Aorta (tissue), 5 donors: ENCODE measurements around the gene HOMER3. TPM values are rescaled to one million over a fixed set of nuclear protein-coding genes. Genes with fewer than 3 reads are reported as not detected.

Source experiments
- ATAC-seq: fragments of 200-7000 bp; cut with Tn5 transposase; one replicate; pipeline ENCODE4 v1.9.1; 2022; ENCODE audit warnings: moderate library complexity; ENCODE audit not compliant: low FRiP score
- DNase-seq, 2 donors: peaks; one replicate each; pipeline ENCODE4 v3.0.0-alpha.2; 2020
- H3K27ac ChIP-seq, 2 donors: one replicate each; pipeline ENCODE4 v1.5.1; 2013; ENCODE audit warnings: low read length in 2 of 2, mild to moderate bottlenecking in 2 of 2, moderate library complexity in 2 of 2, control low read depth in 1 of 2, inconsistent platforms in 1 of 2, low read depth in 1 of 2
- H3K27me3 ChIP-seq, 2 donors: one replicate each; pipeline ENCODE4 v1.6.1; 2013; ENCODE audit warnings: control low read depth in 1 of 2, low read length in 1 of 2, mild to moderate bottlenecking in 1 of 2, moderate library complexity in 1 of 2; ENCODE audit not compliant: insufficient read depth in 2 of 2, control insufficient read depth in 1 of 2
- H3K36me3 ChIP-seq, 2 donors: one replicate each; pipeline ENCODE4 v1.6.1; 2013; ENCODE audit warnings: control low read depth in 1 of 2, low read length in 1 of 2, mild to moderate bottlenecking in 1 of 2; ENCODE audit not compliant: insufficient read depth in 2 of 2, control insufficient read depth in 1 of 2
- H3K4me1 ChIP-seq, 2 donors: one replicate each; pipeline ENCODE4 v1.6.1; 2013; ENCODE audit warnings: low read length in 2 of 2, control low read depth in 1 of 2, mild to moderate bottlenecking in 1 of 2, moderate library complexity in 1 of 2; ENCODE audit not compliant: insufficient read depth in 2 of 2, control insufficient read depth in 1 of 2
- H3K4me3 ChIP-seq, 2 donors: one replicate each; pipeline ENCODE4 v1.5.1; 2013; ENCODE audit warnings: low read length in 2 of 2, control low read depth in 1 of 2, mild to moderate bottlenecking in 1 of 2
- H3K9me3 ChIP-seq: one replicate; pipeline ENCODE4 v1.6.1; 2013; ENCODE audit warnings: mild to moderate bottlenecking, low read length; ENCODE audit not compliant: control insufficient read depth
- WGBS, 2 donors: extraction: QIAGEN DNeasy Blood & Tissue Kit; methylation state at CpG; one replicate each; pipeline ENCODE4 v1.1.7; 2013; 5-methylcytosine and 5-hydroxymethylcytosine counted together
- intact Hi-C, 2 donors: fragments of 100-400 bp; cut with DNase I; formaldehyde crosslinking; loops; one replicate each; pipeline versions ENCODE4 v1.14.2 to v1.15.0; 2022
- polyA plus RNA-seq, 2 donors: library from polyadenylated mRNA; stranded (reverse); fragments of 200-250 nt; gene quantifications; one replicate each; pipeline ENCODE4 v1.2.3, GENCODE V29; 2013
- total RNA-seq, 2 donors: library from RNA; stranded (reverse); fragmentation: NEBNext Ultra II Directional; extraction: Animal tissue kit (Norgen Biotek cat#: 25700); gene quantifications; one replicate each; pipeline ENCODE4 v1.2.1, GENCODE V29; 2021
- donor health status: healthy with polysubstance abuse.
- donor health status: Bipolar disorder and iron deficiency.
- donor health status: DM: no; HTN: no; CAD: no.
- donor health status: DM: no; HTN: no; CAD: no.
- donor health status: DM: yes; HTN: yes; CAD: no.

HOMER3 gene
- total and polyA plus RNA-seq, 4 donors = 23.6 to 59.9 (median 34.2) TPM

- DNase-seq (no peak), ATAC-seq (no peak)
- H3K4me1 ChIP-seq = no peaks in the 10 kb centered on the region
- H3K9me3 ChIP-seq = no peaks in the 10 kb centered on the region
- intact Hi-C loops = no loop called here
- H3K27ac ChIP-seq = no peak overlapping the region
- 93 to 94% methylated on average over 19 of the region's 19 CpGs for WGBS, 2 donors
- H3K4me3 ChIP-seq = no peak overlapping the region
- H3K36me3 ChIP-seq = no peaks in the 10 kb centered on the region
- H3K27me3 ChIP-seq = no peaks in the 10 kb centered on the region
Observed at GRCh38 chr19:18910801-18911436, 30.1 kb downstream of the HOMER3 start.

GRCh38 chr19:18910010-18910409 is 31.0 kb downstream of the HOMER3 start:
- intact Hi-C loops = no loop called here
- no peaks in the 10 kb centered on the region for H3K4me1 ChIP-seq
- H3K27me3 ChIP-seq = no peaks in the 10 kb centered on the region
- WGBS, 2 donors = 86% methylated on average over 10 of the region's 10 CpGs
- ATAC-seq (no peak), DNase-seq (no peak)
- H3K4me3 ChIP-seq = no peak overlapping the region
- H3K27ac ChIP-seq = no peak overlapping the region
- H3K9me3 ChIP-seq = no peaks in the 10 kb centered on the region
- no peaks in the 10 kb centered on the region for H3K36me3 ChIP-seq

GRCh38 chr19:18908917-18909619 is 31.9 kb downstream of the HOMER3 start:
- ATAC-seq (no peak), DNase-seq (no peak)
- Histone ChIP-seq H3K9me3 (no peaks in the 10 kb centered on the region), H3K27me3 (no peaks in the 10 kb centered on the region), H3K36me3 (peaks cover 0 to 2% of the 10 kb centered on the region in 2 donors), H3K4me1 (no peaks in the 10 kb centered on the region), H3K27ac (no peak overlapping the region), H3K4me3 (no peak overlapping the region)
- intact Hi-C loops = no loop called here
- 90 to 92% methylated on average over 17 of the region's 17 CpGs for WGBS, 2 donors

- no peak overlapping the region for H3K4me3 ChIP-seq
- H3K36me3 ChIP-seq = peaks cover 0 to 2% of the 10 kb centered on the region in 2 donors
- intact Hi-C loops = no loop called here
- ATAC-seq (no peak), DNase-seq (peak in 1 of 2 donors; percentile 38)
- no peaks in the 10 kb centered on the region for H3K9me3 ChIP-seq
- 91% methylated on average over 35 to 36 of the region's 36 CpGs for WGBS, 2 donors
- no peak overlapping the region for H3K27ac ChIP-seq
- H3K27me3 ChIP-seq = no peaks in the 10 kb centered on the region
- H3K4me1 ChIP-seq = no peaks in the 10 kb centered on the region
Observed at GRCh38 chr19:18906605-18907519, 34.2 kb downstream of the HOMER3 start.

GRCh38 chr19:18905513-18906236 is 35.3 kb downstream of the HOMER3 start:
- H3K9me3 ChIP-seq = no peaks in the 10 kb centered on the region
- H3K27ac ChIP-seq = no peak overlapping the region
- ATAC-seq = no peak
- intact Hi-C loops = no loop called here
- peak in 1 of 2 donors; percentile 37 for DNase-seq
- H3K4me3 ChIP-seq = no peak overlapping the region
- peaks cover 0 to 2% of the 10 kb centered on the region in 2 donors for H3K36me3 ChIP-seq
- H3K27me3 ChIP-seq = no peaks in the 10 kb centered on the region
- no peaks in the 10 kb centered on the region for H3K4me1 ChIP-seq
- 89 to 92% methylated on average over 26 of the region's 26 CpGs for WGBS, 2 donors

GRCh38 chr19:18905058-18905456 is 36.0 kb downstream of the HOMER3 start:
- WGBS, 2 donors = 88 to 95% methylated on average over 8 of the region's 8 CpGs
- intact Hi-C loops = no loop called here
- ATAC-seq = no peak
- Histone ChIP-seq H3K27me3 (no peaks in the 10 kb centered on the region), H3K4me1 (no peaks in the 10 kb centered on the region), H3K9me3 (no peaks in the 10 kb centered on the region), H3K27ac (no peak overlapping the region), H3K4me3 (no peak overlapping the region), H3K36me3 (peaks cover 0 to 2% of the 10 kb centered on the region in 2 donors)
- no peak for DNase-seq

- intact Hi-C loops = no loop called here
- Histone ChIP-seq H3K27me3 (no peaks in the 10 kb centered on the region), H3K4me3 (no peak overlapping the region), H3K4me1 (no peaks in the 10 kb centered on the region), H3K9me3 (no peaks in the 10 kb centered on the region), H3K27ac (no peak overlapping the region), H3K36me3 (peaks cover 0 to 2% of the 10 kb centered on the region in 2 donors)
- WGBS, 2 donors = 87 to 90% methylated on average over 24 to 25 of the region's 25 CpGs
- no peak for ATAC-seq
- DNase-seq = peak in 1 of 2 donors; percentile 67
Observed at GRCh38 chr19:18904334-18905057, 36.5 kb downstream of the HOMER3 start.
